GM19455 (cell line): ENCODE results near the gene DNAH17.

Source experiments
- ATAC-seq: cut with Tn5 transposase; IDR thresholded peaks from one replicate; pipeline ENCODE4 v1.9.1; 2021; ENCODE audit not compliant: unreplicated experiment

DNAH17 gene

GRCh38 chr17:78396441-78397337 lies 180.5 kb downstream of the DNAH17 start:
- no peak for ATAC-seq

DNA sequence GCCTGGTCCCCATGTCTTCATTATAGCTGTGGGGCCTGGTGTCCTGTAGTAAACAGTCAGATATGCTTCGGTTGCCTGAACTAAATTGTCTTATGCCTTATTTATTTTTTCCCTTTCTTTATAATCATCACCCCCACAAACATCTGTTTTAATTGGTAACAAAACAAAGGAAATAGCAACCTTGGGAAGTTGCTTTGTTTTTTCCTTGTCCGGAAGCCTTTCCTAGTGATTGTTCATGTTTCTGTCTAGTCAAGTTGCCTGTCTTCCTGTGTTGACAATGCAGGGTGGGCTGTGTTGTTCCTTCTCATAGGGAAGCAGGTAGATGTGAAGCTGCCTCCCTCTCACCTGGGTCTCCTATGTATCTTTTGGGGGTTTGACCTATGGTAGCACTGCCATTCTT lies 182.0 kb downstream of the DNAH17 start:
- ATAC-seq = no peak

- no peak for ATAC-seq
Observed at GRCh38 chr17:78394209-78394608, 183.0 kb downstream of the DNAH17 start.

DNA sequence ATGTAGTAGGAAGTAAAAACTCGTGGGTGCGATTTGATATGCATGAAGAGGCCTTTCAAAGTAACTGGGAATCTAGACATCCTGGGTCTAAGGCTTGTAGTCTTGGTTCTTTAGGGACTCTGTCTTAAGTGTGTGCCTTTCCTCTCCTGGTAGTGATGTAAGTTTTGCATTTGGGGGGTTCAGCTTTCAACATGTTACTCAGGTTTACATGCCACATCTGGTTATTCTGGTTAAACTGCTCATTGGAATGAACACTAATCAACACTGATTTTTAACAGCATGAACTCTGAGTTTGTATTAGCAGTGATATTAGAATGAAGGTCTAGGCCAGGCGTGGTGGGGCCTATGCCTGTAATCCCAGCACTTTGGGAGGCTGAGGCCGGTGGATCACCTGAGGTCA lies 183.6 kb downstream of the DNAH17 start:
- ATAC-seq = no peak

DNA sequence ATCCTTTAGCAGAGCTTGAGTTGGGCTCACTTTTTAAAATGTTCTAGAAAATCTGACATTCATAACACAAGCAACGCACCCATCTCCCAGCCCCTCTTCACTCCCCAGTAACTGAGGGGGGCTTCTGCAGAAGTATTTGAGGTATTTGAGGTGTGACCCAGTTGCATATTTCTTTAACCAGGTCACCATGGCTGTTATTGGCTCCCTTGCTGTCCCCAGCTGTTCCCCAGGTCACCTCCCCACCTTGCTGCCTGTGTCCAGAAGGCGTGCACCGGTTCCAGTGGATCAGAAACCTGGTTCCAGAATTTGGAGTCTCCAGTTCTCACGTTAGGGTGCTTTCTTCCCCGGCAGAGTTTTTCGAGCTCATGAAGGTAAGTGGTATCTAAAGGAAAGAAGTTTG lies 184.9 kb downstream of the DNAH17 start:
- ATAC-seq = no peak

GRCh38 chr17:78391843-78392242 lies 185.4 kb downstream of the DNAH17 start:
- ATAC-seq = no peak

- ATAC-seq = no peak
Observed at GRCh38 chr17:78391051-78391431, 186.2 kb downstream of the DNAH17 start.

- ATAC-seq = no peak
Observed at GRCh38 chr17:78390241-78391050, 186.8 kb downstream of the DNAH17 start.

GRCh38 chr17:78387977-78388941 lies 188.9 kb downstream of the DNAH17 start:
- ATAC-seq = no peak

DNA sequence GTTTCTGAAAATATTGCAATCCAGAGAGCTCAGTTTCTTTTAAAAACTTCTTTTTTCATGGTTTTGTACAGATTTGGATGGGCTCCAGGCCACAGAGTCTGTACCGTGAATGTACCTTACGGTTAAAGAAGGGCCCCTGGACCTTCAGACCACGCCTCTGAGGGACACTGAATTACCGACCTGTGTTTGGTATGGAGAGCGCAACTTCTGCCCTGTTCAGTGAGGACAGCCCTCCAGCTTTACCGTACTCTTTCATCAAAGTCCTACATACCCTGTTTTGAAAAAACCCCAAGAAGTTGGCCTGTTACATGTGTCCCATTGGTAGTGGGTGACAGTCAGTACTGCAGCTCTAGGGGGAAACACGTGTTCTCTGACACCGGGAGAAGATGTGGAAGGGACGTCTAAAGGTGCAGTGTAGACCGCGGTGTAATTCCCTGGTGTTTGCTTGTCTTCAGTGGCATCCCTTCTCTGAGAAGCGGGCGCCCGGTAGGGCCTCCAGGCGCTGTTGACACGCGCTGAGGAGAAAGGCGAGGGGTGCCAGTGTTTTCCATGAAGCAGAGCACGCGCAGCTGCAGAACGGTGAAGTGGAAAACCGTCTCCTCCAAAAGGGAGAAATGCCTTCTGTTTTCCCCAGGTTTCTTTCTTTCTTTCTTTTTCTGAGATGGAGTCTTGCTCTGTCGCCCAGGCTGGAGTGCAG lies 192.6 kb downstream of the DNAH17 start:
- no peak for ATAC-seq

- no peak for ATAC-seq
Observed at GRCh38 chr17:78383725-78384471, 193.3 kb downstream of the DNAH17 start.

DNA sequence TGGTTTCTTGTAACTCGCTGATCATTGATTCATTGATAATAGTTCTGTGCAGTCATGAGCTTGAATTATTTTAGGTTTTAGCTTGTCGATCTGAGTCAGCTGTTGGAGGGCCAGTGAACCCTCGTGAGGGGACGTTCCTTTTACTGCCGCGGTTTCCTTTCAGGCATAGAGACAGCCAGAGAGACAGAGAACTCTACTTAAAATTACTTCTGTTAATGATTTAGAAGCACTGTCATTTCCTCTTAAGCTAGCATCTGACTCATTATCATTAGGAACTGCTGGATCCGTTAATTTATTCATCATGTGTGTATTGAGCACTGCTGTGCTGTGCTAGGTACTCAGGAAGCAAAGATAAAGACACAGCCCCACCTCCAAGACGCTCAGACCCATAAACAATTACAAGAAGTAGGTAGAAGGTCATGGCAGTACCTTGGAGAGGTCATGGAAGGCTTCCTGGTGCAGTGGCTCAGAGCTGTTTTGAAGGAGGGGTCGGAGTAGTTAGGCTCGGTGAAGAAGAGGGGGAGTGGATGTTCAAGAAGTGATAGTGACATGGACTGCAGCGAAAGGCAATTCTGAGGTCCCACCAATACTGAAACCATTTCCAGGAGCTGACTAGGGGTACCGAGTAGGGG lies 195.5 kb downstream of the DNAH17 start:
- ATAC-seq = no peak

DNA sequence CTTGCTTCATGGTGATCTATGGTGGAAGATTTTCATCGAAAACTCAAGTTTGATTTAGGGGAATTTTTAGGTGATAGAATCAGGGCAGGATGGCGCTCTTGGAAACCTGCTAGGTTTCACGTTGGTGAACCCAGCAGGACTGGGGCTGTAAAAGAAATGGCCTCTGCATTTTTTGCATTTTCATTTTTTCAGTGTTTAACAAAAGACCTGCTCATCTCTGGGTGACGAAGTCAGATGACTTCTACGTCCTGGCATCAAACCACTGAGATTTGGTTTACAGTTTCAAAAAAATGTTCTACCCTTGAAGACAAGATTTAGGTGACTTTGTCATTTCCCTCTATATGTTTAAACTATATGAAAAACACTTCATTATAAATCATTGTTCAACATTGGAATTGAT lies 196.8 kb downstream of the DNAH17 start:
- no peak for ATAC-seq

- ATAC-seq = no peak
Observed at GRCh38 chr17:78379131-78379491, 198.1 kb downstream of the DNAH17 start.

DNA sequence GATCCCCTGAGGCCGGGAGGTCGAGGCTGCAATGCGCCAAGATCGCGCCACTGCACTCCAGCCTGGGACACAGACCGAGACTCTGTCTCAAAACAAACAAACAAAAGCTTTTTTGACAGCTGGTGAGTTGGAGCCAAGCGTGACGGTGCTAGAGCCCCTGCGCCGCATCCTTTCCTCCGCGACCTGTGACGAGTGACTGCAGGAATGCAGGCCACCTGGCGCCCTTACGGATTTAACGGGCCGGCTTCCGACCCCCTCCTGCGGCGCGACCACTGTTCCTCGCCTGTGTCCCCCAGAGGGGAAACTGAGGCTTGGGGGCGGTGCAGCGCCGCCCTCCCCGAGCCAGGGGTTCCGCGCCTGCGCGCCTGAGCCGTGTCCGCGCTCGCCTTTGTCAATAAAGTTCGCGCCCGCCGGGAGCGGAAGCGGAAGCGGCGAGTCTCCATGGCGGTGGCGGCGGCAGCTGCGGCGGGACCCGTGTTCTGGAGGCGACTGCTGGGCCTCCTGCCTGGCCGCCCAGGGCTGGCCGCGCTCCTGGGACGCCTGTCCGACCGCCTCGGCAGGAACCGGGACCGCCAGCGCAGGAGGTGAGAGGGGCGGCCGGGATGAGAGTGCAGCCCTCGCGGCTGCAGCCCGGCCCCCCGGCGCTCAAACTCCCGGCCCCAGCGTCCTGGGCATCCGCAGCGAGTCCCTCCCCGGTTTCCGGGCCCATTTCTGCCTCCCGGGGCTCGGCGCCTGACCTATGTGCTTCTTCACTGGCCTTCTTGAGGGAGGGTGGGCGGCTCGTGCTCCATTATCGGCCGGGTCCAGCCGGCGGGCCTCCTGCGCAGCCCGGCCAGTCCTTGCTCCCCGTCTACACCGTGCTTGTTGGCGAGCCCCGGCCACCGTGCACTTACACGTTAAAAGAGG lies 198.7 kb downstream of the DNAH17 start, which contains the start of gene PGS1:
PGS1 (plus strand) TSS at position 425 of the 906 bp plus-strand sequence; CDS start at position 442, 17 bp downstream.
- peak; percentile 66 for ATAC-seq

DNA sequence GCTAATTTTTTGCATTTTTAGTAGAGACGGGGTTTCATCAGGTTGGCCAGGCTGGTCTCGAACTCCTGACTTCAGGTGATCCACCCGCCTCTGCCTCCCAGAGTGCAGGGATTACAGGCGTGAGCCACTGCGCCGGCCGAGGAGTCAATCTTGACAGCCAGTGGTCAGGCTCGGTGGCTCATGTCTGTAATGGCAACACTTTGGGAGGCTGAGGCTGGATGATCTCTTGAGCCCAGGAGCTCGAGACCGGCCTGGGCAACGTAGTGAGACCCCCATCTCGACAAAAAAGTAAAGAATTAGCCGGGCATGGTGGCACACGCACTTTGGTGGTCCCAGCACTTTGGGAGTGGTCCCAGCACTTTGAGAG lies 199.4 kb downstream of the DNAH17 start:
- no peak for ATAC-seq

DNA sequence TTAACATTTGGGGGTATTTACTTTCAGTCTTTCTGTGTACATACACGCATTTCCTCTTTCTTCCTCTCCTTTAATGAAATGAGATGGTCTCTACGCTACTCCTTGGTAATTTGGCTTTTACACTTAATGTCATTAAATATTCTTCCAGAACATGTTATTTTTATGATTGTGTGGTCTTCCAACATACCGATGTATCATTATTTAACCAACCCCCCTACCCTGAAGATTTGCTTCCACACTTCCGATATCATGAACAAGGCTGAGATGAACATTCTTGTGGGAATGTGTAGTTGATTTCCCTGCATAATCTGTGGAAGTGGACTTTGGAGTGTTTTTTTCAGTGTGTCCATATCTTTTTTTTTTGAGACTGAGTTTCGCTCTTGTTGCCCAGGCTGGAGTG lies 201.0 kb downstream of the DNAH17 start:
- no peak for ATAC-seq
